Measurements from ENCODE around the gene GNLY.
"Not testable (repeated sequence)": the region's sequence is repeated elsewhere in the genome, so short reads cannot be mapped to it uniquely, and the experiment has no call there.

The GNLY gene

GRCh38 chr2:85659324-85659981 lies 34.7 kb upstream of the GNLY start:
- H3K36me3 ChIP-seq (replicated peaks; ENCODE audit: low read depth, low read length), result no peaks in the 10 kb centered on the region

GRCh38 chr2:85660301-85660700 lies 33.9 kb upstream of the GNLY start:
- H3K4me3 ChIP-seq (ENCODE audit: low read length); H4K20me1 ChIP-seq (ENCODE audit: insufficient read depth, low read length); H3K36me3 ChIP-seq (replicated peaks; ENCODE audit: low read depth, low read length); H3K9me3 ChIP-seq (ENCODE audit: insufficient read depth, low read length); H3K9ac ChIP-seq (ENCODE audit: low read length); H3K79me2 ChIP-seq (ENCODE audit: low read length); H3K4me2 ChIP-seq (ENCODE audit: low read length); H3K27me3 ChIP-seq (ENCODE audit: low read depth, low read length); H3K4me1 ChIP-seq (ENCODE audit: low read length); H3K27ac ChIP-seq (ENCODE audit: low read length); H2AFZ ChIP-seq (ENCODE audit: low read depth, low read length): not testable (repeated sequence)

More at GRCh38 chr2:85659324-85659981, 34.7 kb upstream of the GNLY start:
- Histone ChIP-seq H3K79me2 (ENCODE audit: low read length) (no peaks in the 10 kb centered on the region), H3K9me3 (ENCODE audit: insufficient read depth, low read length) (no peaks in the 10 kb centered on the region), H3K9ac (ENCODE audit: low read length) (no peak overlapping the region), H3K4me2 (ENCODE audit: low read length) (no peak overlapping the region), H4K20me1 (ENCODE audit: insufficient read depth, low read length) (no peaks in the 10 kb centered on the region), H3K4me3 (ENCODE audit: low read length) (no peak overlapping the region), H2AFZ (ENCODE audit: low read depth, low read length) (no peak overlapping the region), H3K27me3 (ENCODE audit: low read depth, low read length) (no peaks in the 10 kb centered on the region), H3K27ac (ENCODE audit: low read length) (no peak overlapping the region), H3K4me1 (ENCODE audit: low read length) (no peaks in the 10 kb centered on the region)
- TF ChIP-seq, protein P1, sequence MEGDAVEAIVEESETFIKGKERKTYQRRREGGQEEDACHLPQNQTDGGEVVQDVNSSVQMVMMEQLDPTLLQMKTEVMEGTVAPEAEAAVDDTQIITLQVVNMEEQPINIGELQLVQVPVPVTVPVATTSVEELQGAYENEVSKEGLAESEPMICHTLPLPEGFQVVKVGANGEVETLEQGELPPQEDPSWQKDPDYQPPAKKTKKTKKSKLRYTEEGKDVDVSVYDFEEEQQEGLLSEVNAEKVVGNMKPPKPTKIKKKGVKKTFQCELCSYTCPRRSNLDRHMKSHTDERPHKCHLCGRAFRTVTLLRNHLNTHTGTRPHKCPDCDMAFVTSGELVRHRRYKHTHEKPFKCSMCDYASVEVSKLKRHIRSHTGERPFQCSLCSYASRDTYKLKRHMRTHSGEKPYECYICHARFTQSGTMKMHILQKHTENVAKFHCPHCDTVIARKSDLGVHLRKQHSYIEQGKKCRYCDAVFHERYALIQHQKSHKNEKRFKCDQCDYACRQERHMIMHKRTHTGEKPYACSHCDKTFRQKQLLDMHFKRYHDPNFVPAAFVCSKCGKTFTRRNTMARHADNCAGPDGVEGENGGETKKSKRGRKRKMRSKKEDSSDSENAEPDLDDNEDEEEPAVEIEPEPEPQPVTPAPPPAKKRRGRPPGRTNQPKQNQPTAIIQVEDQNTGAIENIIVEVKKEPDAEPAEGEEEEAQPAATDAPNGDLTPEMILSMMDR (IDR thresholded peaks at IDR 0.05; ENCODE audit: low read depth, low read length), result no peak
- TF ChIP-seq EZH2phosphoT487 (IDR thresholded peaks at IDR 0.05; ENCODE audit: low read depth), result no peak

GRCh38 chr2:85660725-85661124 lies 33.4 kb upstream of the GNLY start:
- Histone ChIP-seq H3K27ac (ENCODE audit: low read length) (no peak overlapping the region), H3K4me1 (ENCODE audit: low read length) (no peaks in the 10 kb centered on the region), H3K27me3 (ENCODE audit: low read depth, low read length) (no peaks in the 10 kb centered on the region), H3K79me2 (ENCODE audit: low read length) (no peaks in the 10 kb centered on the region), H3K9ac (ENCODE audit: low read length) (no peak overlapping the region), H3K4me2 (ENCODE audit: low read length) (no peak overlapping the region), H4K20me1 (ENCODE audit: insufficient read depth, low read length) (no peaks in the 10 kb centered on the region), H3K36me3 (replicated peaks; ENCODE audit: low read depth, low read length) (no peaks in the 10 kb centered on the region), H2AFZ (ENCODE audit: low read depth, low read length) (no peak overlapping the region), H3K4me3 (ENCODE audit: low read length) (no peak overlapping the region), H3K9me3 (ENCODE audit: insufficient read depth, low read length) (no peaks in the 10 kb centered on the region)
- TF ChIP-seq, protein P1 (IDR thresholded peaks at IDR 0.05; ENCODE audit: low read depth, low read length), result no peak
- no peak for TF ChIP-seq EZH2phosphoT487 (IDR thresholded peaks at IDR 0.05; ENCODE audit: low read depth)

GRCh38 chr2:85661139-85661858 lies 32.9 kb upstream of the GNLY start:
- no peaks in the 10 kb centered on the region for H3K36me3 ChIP-seq (replicated peaks; ENCODE audit: low read depth, low read length)
- no peak overlapping the region for H3K4me3 ChIP-seq (ENCODE audit: low read length)
- TF ChIP-seq, protein P1 (IDR thresholded peaks at IDR 0.05; ENCODE audit: low read depth, low read length), result no peak
- TF ChIP-seq EZH2phosphoT487 (IDR thresholded peaks at IDR 0.05; ENCODE audit: low read depth), result no peak
- no peaks in the 10 kb centered on the region for H4K20me1 ChIP-seq (ENCODE audit: insufficient read depth, low read length)
- H3K27me3 ChIP-seq (ENCODE audit: low read depth, low read length), result no peaks in the 10 kb centered on the region
- H3K4me1 ChIP-seq (ENCODE audit: low read length), result no peaks in the 10 kb centered on the region
- H3K9ac ChIP-seq (ENCODE audit: low read length), result no peak overlapping the region
- H3K9me3 ChIP-seq (ENCODE audit: insufficient read depth, low read length), result no peaks in the 10 kb centered on the region
- no peak overlapping the region for H3K4me2 ChIP-seq (ENCODE audit: low read length)
- H3K79me2 ChIP-seq (ENCODE audit: low read length), result no peaks in the 10 kb centered on the region
- no peak overlapping the region for H2AFZ ChIP-seq (ENCODE audit: low read depth, low read length)
- no peak overlapping the region for H3K27ac ChIP-seq (ENCODE audit: low read length)

All from OCI-LY3 (cell line).